Pancreas (tissue), 10 donors: ENCODE data around the gene SMYD3. TPM values are rescaled to one million over a fixed set of nuclear protein-coding genes. Genes with fewer than 3 reads are reported as not detected.

Source experiments
- ATAC-seq, 4 donors: fragments of 200-7000 bp; cut with Tn5 transposase; one replicate each; pipeline versions ENCODE4 v1.8.0 to v1.9.1; 2020; ENCODE audit warnings: mild to moderate bottlenecking in 4 of 4, moderate library complexity in 4 of 4
- DNase-seq, 6 donors: peaks; one replicate each; pipeline ENCODE4 v3.0.0-alpha.2; 2020
- FAIRE-seq: peaks from 2 replicates; lab custom pipeline; 2012; peaks lifted over from hg19 to GRCh38; lab: Jason Lieb, UNC
- H3K27ac ChIP-seq, 4 donors: fragments of 200-600 bp; sonication (generic); 1 replicate in 3 of 4; 2 replicates in 1 of 4; pipeline versions ENCODE4 v1.5.0 to v1.8.0; 2020
- H3K27me3 ChIP-seq, 4 donors: fragments of 200-600 bp; one replicate each; pipeline ENCODE4 v1.8.0; 2021
- H3K36me3 ChIP-seq, 3 donors: fragments of 200-600 bp; sonication (generic) in 1 of 3; one replicate each; pipeline versions ENCODE4 v1.5.0 to v1.8.0; 2020 to 2021
- H3K4me1 ChIP-seq, 3 donors: fragments of 200-600 bp; one replicate each; pipeline ENCODE4 v1.8.0; 2021
- H3K4me3 ChIP-seq, 4 donors: fragments of 200-600 bp; sonication (generic) in 2 of 4; one replicate each; pipeline versions ENCODE4 v1.5.0 to v1.8.0; 2020 to 2021
- H3K9me3 ChIP-seq, 4 donors: fragments of 200-600 bp; one replicate each; pipeline ENCODE4 v1.8.0; 2021
- WGBS, 2 donors: extraction: QIAGEN DNeasy Blood & Tissue Kit; methylation state at CpG; one replicate each; pipeline ENCODE4 v1.1.7; 2013; 5-methylcytosine and 5-hydroxymethylcytosine counted together
- intact Hi-C, 3 donors: fragments of 100-400 bp; cut with DNase I; formaldehyde crosslinking; loops; one replicate each; pipeline versions ENCODE4 v1.11.1 to v1.14.2; 2022
- polyA plus RNA-seq, 2 donors: library from polyadenylated mRNA; stranded (reverse); fragments of 200-250 nt; gene quantifications; one replicate each; pipeline ENCODE4 v1.2.3, GENCODE V29; 2013
- total RNA-seq, 6 donors: library from RNA; stranded (reverse); fragmentation: NEBNext Ultra II Directional in 4 of 6; extraction: Animal tissue kit (Norgen Biotek cat#: 25700) in 4 of 6; gene quantifications; one replicate each; pipeline versions ENCODE4 v1.2.1 to v1.2.4, GENCODE V29; 2021 to 2023
- TF ChIP-seq, protein P1 (sequence below), 4 donors: fragments of 200-600 bp; sonication (generic) in 3 of 4; IDR thresholded peaks; one replicate each; pipeline versions ENCODE4 v1.5.0 to v1.8.0; 2021; ENCODE audit warnings: antibody characterized with exemption in 4 of 4
- donor health status: healthy with polysubstance abuse.
- donor health status: DM: no; HTN: no; CAD: no; lungs with moderate emphysema.
- donor health status: DM: no; HTN: no; CAD: no.
- donor health status: control.
- donor health status: control.
- donor health status: Bipolar disorder and iron deficiency.
- donor health status: DM: yes; HTN: yes; CAD: no.
- donor health status: DM: no; HTN: no; CAD: no.
- donor health status: DM: no; HTN: no; CAD: no.
- donor health status: DM: yes; HTN: yes; CAD: no.

The SMYD3 gene
- total and polyA plus RNA-seq, 8 donors: 4.6 to 10.5 (median 6.7) TPM

- DNase-seq: no peak
- TF ChIP-seq, protein P1, sequence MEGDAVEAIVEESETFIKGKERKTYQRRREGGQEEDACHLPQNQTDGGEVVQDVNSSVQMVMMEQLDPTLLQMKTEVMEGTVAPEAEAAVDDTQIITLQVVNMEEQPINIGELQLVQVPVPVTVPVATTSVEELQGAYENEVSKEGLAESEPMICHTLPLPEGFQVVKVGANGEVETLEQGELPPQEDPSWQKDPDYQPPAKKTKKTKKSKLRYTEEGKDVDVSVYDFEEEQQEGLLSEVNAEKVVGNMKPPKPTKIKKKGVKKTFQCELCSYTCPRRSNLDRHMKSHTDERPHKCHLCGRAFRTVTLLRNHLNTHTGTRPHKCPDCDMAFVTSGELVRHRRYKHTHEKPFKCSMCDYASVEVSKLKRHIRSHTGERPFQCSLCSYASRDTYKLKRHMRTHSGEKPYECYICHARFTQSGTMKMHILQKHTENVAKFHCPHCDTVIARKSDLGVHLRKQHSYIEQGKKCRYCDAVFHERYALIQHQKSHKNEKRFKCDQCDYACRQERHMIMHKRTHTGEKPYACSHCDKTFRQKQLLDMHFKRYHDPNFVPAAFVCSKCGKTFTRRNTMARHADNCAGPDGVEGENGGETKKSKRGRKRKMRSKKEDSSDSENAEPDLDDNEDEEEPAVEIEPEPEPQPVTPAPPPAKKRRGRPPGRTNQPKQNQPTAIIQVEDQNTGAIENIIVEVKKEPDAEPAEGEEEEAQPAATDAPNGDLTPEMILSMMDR (IDR thresholded peaks at IDR 0.05): no peak
- H3K9me3 ChIP-seq: no peaks in the 10 kb centered on the region
- no peaks in the 10 kb centered on the region for H3K27me3 ChIP-seq
- intact Hi-C loops: no loop called here
- FAIRE-seq: no peak
- no peak overlapping the region for H3K4me3 ChIP-seq
- H3K4me1 ChIP-seq: no peaks in the 10 kb centered on the region
- no peak for ATAC-seq
- 77 to 78% methylated on average over 5 of the region's 5 CpGs for WGBS, 2 donors
- no peaks in the 10 kb centered on the region for H3K36me3 ChIP-seq
- H3K27ac ChIP-seq: no peak overlapping the region
Measured at GRCh38 chr1:246319083-246319714, 187.9 kb downstream of the SMYD3 start.

- no peak overlapping the region for H3K4me3 ChIP-seq
- TF ChIP-seq, protein P1 (IDR thresholded peaks at IDR 0.05): no peak
- no peak overlapping the region for H3K27ac ChIP-seq
- intact Hi-C loops: no loop called here
- no peaks in the 10 kb centered on the region for H3K9me3 ChIP-seq
- FAIRE-seq (no peak), DNase-seq (no peak), ATAC-seq (no peak)
- 54 to 68% methylated on average over 3 of the region's 3 CpGs for WGBS, 2 donors
- H3K4me1 ChIP-seq: no peaks in the 10 kb centered on the region
- H3K36me3 ChIP-seq: no peaks in the 10 kb centered on the region
- no peaks in the 10 kb centered on the region for H3K27me3 ChIP-seq
Measured at GRCh38 chr1:246318622-246319021, 188.5 kb downstream of the SMYD3 start.

GRCh38 chr1:246318036-246318359 is 189.1 kb downstream of the SMYD3 start:
- DNase-seq: no peak
- TF ChIP-seq, protein P1 (IDR thresholded peaks at IDR 0.05): no peak
- H3K4me1 ChIP-seq: no peaks in the 10 kb centered on the region
- no peak for FAIRE-seq
- no peaks in the 10 kb centered on the region for H3K9me3 ChIP-seq
- intact Hi-C loops: no loop called here
- ATAC-seq: no peak
- H3K4me3 ChIP-seq: no peak overlapping the region
- no peaks in the 10 kb centered on the region for H3K27me3 ChIP-seq
- H3K36me3 ChIP-seq: no peaks in the 10 kb centered on the region
- no peak overlapping the region for H3K27ac ChIP-seq

- Histone ChIP-seq H3K36me3 (no peaks in the 10 kb centered on the region), H3K4me3 (no peak overlapping the region), H3K27me3 (no peaks in the 10 kb centered on the region), H3K9me3 (no peaks in the 10 kb centered on the region), H3K4me1 (no peaks in the 10 kb centered on the region), H3K27ac (no peak overlapping the region)
- TF ChIP-seq, protein P1 (IDR thresholded peaks at IDR 0.05): no peak
- 96% methylated on average over 4 of the region's 4 CpGs for WGBS, 2 donors
- no peak for FAIRE-seq
- ATAC-seq: no peak
- intact Hi-C loops: no loop called here
- no peak for DNase-seq
Measured at GRCh38 chr1:246317332-246318035, 189.6 kb downstream of the SMYD3 start.

GRCh38 chr1:246311461-246311860 is 195.6 kb downstream of the SMYD3 start:
- WGBS, 2 donors: 97 to 99% methylated on average over 13 of the region's 13 CpGs

More at GRCh38 chr1:246311461-246311860, 195.6 kb downstream of the SMYD3 start:
- no peak overlapping the region for H3K4me3 ChIP-seq
- intact Hi-C loops: no loop called here
- H3K27ac ChIP-seq: no peak overlapping the region
- DNase-seq: no peak
- TF ChIP-seq, protein P1 (IDR thresholded peaks at IDR 0.05): no peak
- ATAC-seq: no peak
- no peaks in the 10 kb centered on the region for H3K27me3 ChIP-seq
- FAIRE-seq: no peak
- no peaks in the 10 kb centered on the region for H3K4me1 ChIP-seq
- H3K9me3 ChIP-seq: no peaks in the 10 kb centered on the region
- H3K36me3 ChIP-seq: no peaks in the 10 kb centered on the region
